Right forelimb (tissue), 1 donor: ENCODE data around the gene CPNE5.

Source experiments
- DNase-seq: peaks from one replicate; pipeline ENCODE4 v3.0.0-alpha.2; 2018

CPNE5 gene

GRCh38 chr6:36856277-36856676, 17.0 kb upstream of the CPNE5 start:
- no peak for DNase-seq

- no peak for DNase-seq
These were observed 16.5 kb upstream of the CPNE5 start for GRCh38 chr6:36855750-36856149.

GRCh38 chr6:36853325-36853724, 14.1 kb upstream of the CPNE5 start:
- no peak for DNase-seq

GRCh38 chr6:36852481-36853147, 13.4 kb upstream of the CPNE5 start:
- DNase-seq = no peak

- no peak for DNase-seq
These were observed 12.4 kb upstream of the CPNE5 start for GRCh38 chr6:36851626-36852025.

- no peak for DNase-seq
These were observed 11.9 kb upstream of the CPNE5 start for GRCh38 chr6:36851149-36851614.

- no peak for DNase-seq
These were observed 10.8 kb upstream of the CPNE5 start for GRCh38 chr6:36850021-36850420.

- no peak for DNase-seq
These were observed 9.6 kb upstream of the CPNE5 start for GRCh38 chr6:36848658-36849441.

- no peak for DNase-seq
These were observed 8.7 kb upstream of the CPNE5 start for GRCh38 chr6:36847991-36848390.

- no peak for DNase-seq
These were observed 7.9 kb upstream of the CPNE5 start for GRCh38 chr6:36847152-36847551.

GRCh38 chr6:36845233-36845632, 6.0 kb upstream of the CPNE5 start:
- no peak for DNase-seq

- no peak for DNase-seq
These were observed 5.3 kb upstream of the CPNE5 start for GRCh38 chr6:36844232-36845170.

- DNase-seq = no peak
These were observed 3.9 kb upstream of the CPNE5 start for GRCh38 chr6:36843170-36843569.

- DNase-seq = no peak
These were observed 2.5 kb upstream of the CPNE5 start for GRCh38 chr6:36841756-36842155.

- DNase-seq = no peak
These were observed 1.5 kb upstream of the CPNE5 start for GRCh38 chr6:36840432-36841403.

GRCh38 chr6:36839749-36840431, 646 bp upstream of the CPNE5 start:
- peak; percentile 78 for DNase-seq

- DNase-seq = no peak
These were observed 1.6 kb downstream of the CPNE5 start for GRCh38 chr6:36837686-36838085.

- DNase-seq = no peak
These were observed 2.3 kb downstream of the CPNE5 start for GRCh38 chr6:36837022-36837339.

GRCh38 chr6:36836111-36837021, 2.9 kb downstream of the CPNE5 start:
- no peak for DNase-seq

- peak; percentile 66 for DNase-seq
These were observed 4.5 kb downstream of the CPNE5 start for GRCh38 chr6:36834576-36835341.
